Measurements from ENCODE around the gene FAR1.

Gene FAR1

DNA sequence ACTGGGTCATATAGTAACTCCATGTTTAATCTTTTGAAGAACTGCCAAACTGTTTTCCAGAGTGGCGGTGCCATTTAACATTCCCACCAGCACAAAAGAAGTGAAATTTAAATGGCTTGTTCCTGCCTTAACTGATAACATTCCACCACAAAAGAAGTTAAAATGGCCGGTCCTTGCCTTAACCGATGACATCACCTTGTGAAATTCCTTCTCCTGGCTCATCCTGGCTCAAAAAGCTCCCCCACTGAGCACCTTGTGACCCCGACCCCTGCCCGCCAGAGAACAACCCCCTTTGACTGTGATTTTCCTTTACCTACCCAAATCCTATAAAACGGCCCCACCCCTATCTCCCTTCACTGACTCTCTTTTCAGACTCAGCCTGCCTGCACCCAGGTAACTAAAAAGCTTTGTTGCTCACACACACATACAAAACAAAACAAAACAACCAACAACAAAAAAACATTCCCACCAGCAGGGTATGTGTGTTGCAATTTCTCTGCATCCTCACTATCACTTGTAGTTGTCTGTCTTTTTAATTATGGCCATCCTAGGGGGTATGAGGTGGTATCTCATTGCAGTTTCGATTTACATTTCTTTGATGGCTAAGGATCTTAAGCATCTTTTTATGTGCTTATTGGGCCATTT lies 109.0 kb downstream of the FAR1 start:
- DNase-seq = no peak
- no peak for ATAC-seq

DNA sequence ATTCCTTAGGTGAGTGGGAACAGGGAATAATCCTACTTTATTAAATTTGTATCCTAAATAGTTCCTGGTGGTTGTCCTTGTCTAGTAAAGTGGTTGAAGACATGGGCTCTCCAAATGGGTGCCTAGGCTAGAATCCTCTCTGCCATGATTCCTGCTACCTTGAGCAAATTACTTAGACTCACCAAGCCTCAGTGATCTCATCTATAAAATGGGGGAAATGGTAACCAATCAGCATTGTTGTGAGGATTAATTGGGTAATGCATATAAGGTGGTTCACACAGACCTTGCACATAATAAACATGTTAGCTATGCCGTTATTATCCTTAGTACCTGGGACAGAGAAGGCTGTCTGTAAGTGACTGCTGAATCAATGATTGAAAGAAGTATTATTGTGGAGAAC lies 109.9 kb downstream of the FAR1 start:
- no peak for DNase-seq
- ATAC-seq = no peak

DNA sequence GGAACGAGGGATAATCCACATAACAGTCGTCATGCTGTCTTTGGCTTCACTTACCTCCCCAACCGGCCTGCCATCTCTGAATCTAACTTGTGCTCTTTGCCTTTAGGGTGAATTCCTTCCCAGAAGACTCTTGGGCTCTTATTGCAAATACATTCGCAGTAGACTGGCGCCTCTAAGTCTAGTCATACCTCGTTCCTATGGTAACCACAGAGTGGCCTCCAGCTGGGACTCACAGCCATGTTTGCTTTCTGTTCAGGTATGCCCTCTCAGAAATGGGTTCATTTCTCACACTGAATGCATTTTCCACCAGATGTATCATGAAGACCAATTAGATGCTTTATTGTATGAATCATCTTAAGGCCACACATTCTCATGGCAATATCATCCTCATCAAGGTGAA lies 112.7 kb downstream of the FAR1 start:
- DNase-seq (no peak), ATAC-seq (no peak)

All from stimulated activated naive CD8-positive, alpha-beta T cell treated with anti-CD3 and anti-CD28 coated beads, Interleukin-15, Interleukin-2, amounts not matched to agents 100 U/mL and 50 U/mL, for 24 hours (primary cell).